Measurements from ENCODE around the gene FAM118B.

The FAM118B gene

GRCh38 chr11:126186708-126187529 is 24.7 kb upstream of the FAM118B start:
- no peak for DNase-seq (ENCODE audit: low read depth)

GRCh38 chr11:126188332-126189108 is 23.1 kb upstream of the FAM118B start:
- DNase-seq (ENCODE audit: low read depth): no peak

- DNase-seq (ENCODE audit: low read depth): no peak
These were observed 22.3 kb upstream of the FAM118B start for GRCh38 chr11:126189109-126189929.

- no peak for DNase-seq (ENCODE audit: low read depth)
These were observed 20.8 kb upstream of the FAM118B start for GRCh38 chr11:126190792-126191191.

- DNase-seq (ENCODE audit: low read depth): no peak
These were observed 20.1 kb upstream of the FAM118B start for GRCh38 chr11:126191379-126192073.

- DNase-seq (ENCODE audit: low read depth): no peak
These were observed 19.2 kb upstream of the FAM118B start for GRCh38 chr11:126192361-126192760.

- DNase-seq (ENCODE audit: low read depth): no peak
These were observed 18.5 kb upstream of the FAM118B start for GRCh38 chr11:126193038-126193478.

GRCh38 chr11:126194121-126194543 is 17.4 kb upstream of the FAM118B start:
- no peak for DNase-seq (ENCODE audit: low read depth)

- DNase-seq (ENCODE audit: low read depth): no peak
These were observed 16.5 kb upstream of the FAM118B start for GRCh38 chr11:126195119-126195518.

GRCh38 chr11:126197277-126197939 is 14.2 kb upstream of the FAM118B start:
- no peak for DNase-seq (ENCODE audit: low read depth)

GRCh38 chr11:126198648-126199047 is 12.9 kb upstream of the FAM118B start:
- no peak for DNase-seq (ENCODE audit: low read depth)

- DNase-seq (ENCODE audit: low read depth): no peak
These were observed 8.8 kb upstream of the FAM118B start for GRCh38 chr11:126202646-126203359.

GRCh38 chr11:126205359-126205758 is 6.2 kb upstream of the FAM118B start:
- no peak for DNase-seq (ENCODE audit: low read depth)

GRCh38 chr11:126207896-126208295 is 3.7 kb upstream of the FAM118B start:
- no peak for DNase-seq (ENCODE audit: low read depth)

GRCh38 chr11:126210871-126211235 is 729 bp upstream of the FAM118B start:
- no peak for DNase-seq (ENCODE audit: low read depth)

GRCh38 chr11:126212089-126212660 is 593 bp downstream of the FAM118B start:
- DNase-seq (ENCODE audit: low read depth): no peak

- DNase-seq (ENCODE audit: low read depth): no peak
These were observed 2.9 kb downstream of the FAM118B start for GRCh38 chr11:126214441-126214840.

GRCh38 chr11:126214841-126215240 is 3.3 kb downstream of the FAM118B start:
- DNase-seq (ENCODE audit: low read depth): no peak

GRCh38 chr11:126216526-126217305 is 5.1 kb downstream of the FAM118B start:
- DNase-seq (ENCODE audit: low read depth): no peak

Data from GM04503 (cell line).